ENCODE measurements around the gene CRIM1.

CRIM1 gene

DNA sequence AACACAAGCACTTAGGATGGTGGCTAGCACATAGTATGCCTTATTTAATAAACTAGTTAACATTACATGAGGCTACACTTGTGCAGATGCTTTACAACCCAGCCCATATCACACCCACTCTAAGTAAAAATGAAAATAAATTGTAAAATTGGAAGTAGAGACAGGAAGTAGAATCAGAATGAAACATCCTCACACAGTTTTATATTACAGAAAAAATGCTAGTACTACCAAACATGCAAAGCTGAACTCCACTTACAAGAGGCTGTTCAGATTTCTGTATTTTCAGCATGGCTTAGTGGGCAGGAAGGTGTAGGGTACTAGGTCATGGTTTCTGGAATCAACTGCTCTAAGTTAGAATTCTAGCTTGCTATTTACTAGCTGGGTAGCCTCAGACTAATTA is 18.2 kb upstream of the CRIM1 start:
- DNase-seq (ENCODE audit: low spot score) = no peak
- H3K27ac ChIP-seq = no peak overlapping the region
- TF ChIP-seq, protein P1, sequence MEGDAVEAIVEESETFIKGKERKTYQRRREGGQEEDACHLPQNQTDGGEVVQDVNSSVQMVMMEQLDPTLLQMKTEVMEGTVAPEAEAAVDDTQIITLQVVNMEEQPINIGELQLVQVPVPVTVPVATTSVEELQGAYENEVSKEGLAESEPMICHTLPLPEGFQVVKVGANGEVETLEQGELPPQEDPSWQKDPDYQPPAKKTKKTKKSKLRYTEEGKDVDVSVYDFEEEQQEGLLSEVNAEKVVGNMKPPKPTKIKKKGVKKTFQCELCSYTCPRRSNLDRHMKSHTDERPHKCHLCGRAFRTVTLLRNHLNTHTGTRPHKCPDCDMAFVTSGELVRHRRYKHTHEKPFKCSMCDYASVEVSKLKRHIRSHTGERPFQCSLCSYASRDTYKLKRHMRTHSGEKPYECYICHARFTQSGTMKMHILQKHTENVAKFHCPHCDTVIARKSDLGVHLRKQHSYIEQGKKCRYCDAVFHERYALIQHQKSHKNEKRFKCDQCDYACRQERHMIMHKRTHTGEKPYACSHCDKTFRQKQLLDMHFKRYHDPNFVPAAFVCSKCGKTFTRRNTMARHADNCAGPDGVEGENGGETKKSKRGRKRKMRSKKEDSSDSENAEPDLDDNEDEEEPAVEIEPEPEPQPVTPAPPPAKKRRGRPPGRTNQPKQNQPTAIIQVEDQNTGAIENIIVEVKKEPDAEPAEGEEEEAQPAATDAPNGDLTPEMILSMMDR (conservative IDR thresholded peaks at IDR 0.05; ENCODE audit: low read depth) = no peak
- ChIA-PET POLR2A (ENCODE audit: low non-redundant PET) (no interaction called here), CTCF (interaction anchor here (0.5 kb wide), 1 partner anchor 159 kb away, joined by 3 read pairs; no protein-coding TSS in a partner anchor)

DNA sequence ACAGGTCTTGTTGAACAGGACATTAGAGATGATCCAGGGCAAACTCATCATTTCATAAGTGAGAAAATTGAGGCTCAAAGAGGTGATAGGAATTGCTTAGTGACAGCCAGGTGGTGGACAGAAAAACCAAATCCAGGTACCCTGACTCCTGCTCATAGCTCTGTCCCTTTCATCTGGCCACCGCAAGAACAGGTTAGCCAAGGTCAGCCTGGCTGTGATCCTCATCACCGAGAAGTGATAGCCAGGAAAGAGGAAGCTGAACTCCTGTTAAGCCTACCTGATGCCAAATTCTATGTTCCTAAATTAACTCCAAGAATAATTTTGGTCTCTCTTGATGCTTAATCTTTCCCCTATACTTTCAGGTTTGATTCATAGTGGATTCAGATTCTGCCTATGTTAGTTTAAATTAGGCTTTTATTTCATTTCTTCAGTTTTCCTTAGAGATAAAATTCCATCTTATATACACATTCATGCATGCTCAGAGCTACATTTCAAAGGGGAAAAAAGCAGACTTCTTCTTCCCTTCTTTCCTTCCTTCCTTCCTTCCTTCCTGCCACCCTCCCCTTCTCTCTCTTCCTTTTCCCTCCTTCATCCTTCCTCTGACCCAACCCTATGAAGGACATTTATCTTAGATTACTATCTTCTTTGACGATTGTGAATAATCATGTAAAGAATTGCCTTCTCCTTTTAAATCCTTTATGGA is 17.3 kb upstream of the CRIM1 start:
- CTCF ChIA-PET = no interaction called here
- POLR2A ChIA-PET (ENCODE audit: low non-redundant PET) = no interaction called here

DNA sequence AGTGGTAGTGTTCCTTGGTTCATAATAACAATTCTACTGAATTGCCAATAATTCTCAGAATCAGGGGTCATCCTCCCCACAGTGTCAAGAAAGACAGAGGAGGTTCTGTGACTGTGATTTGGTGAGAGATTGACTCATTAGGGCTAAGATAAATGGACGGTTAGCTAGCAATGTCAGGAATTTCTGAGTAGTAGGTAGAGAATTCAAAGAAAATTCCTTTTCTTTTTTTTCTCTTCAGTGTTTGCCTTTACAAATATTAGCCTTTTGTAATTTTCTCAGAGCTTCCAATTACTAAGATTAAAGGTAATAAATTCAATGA is 16.8 kb upstream of the CRIM1 start:
- POLR2A ChIA-PET (ENCODE audit: low non-redundant PET) = no interaction called here

More for the DNA sequence above, 17.3 kb upstream of the CRIM1 start:
- H3K27ac ChIP-seq = no peak overlapping the region
- no peak for DNase-seq (ENCODE audit: low spot score)
- TF ChIP-seq, protein P1 (conservative IDR thresholded peaks at IDR 0.05; ENCODE audit: low read depth) = no peak

DNA sequence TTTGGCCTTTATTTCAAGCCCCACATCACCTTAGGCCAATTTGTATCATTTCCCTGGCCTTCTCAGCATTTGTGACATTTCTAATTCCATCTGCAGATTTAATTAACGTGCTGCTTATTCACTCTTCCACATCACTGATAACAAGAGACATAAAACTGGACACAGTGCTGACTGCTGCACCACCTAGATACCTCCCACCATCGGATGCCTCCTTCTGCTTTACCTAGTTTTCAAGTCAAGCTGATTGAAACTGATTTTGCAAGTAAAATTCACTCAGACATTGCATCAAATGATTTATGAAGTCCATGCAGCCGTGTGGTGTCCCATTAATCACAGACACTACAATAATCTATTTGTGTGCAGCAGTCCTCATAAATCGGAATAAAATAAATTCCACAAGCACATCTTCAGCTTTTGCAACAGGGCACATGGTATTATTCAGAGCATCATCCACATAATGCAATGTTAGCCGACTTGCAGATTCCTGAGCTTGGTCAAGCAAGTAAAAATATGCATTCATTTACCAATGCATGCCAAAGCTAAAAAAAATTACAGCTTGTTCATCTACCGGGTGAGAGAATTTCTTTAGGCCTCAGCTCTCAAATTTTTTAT is 15.9 kb upstream of the CRIM1 start:
- H3K27ac ChIP-seq = no peak overlapping the region
- TF ChIP-seq, protein P1 (conservative IDR thresholded peaks at IDR 0.05; ENCODE audit: low read depth) = no peak
- ChIA-PET POLR2A (ENCODE audit: low non-redundant PET) (no interaction called here), CTCF (interaction anchor here (0.6 kb wide), 1 partner anchor 503 kb away, joined by 3 read pairs; no protein-coding TSS in a partner anchor)
- DNase-seq (ENCODE audit: low spot score) = no peak

More for the DNA sequence above, 16.8 kb upstream of the CRIM1 start:
- peak; percentile 60 for DNase-seq (ENCODE audit: low spot score)
- TF ChIP-seq, protein P1 (conservative IDR thresholded peaks at IDR 0.05; ENCODE audit: low read depth) = no peak
- no peak overlapping the region for H3K27ac ChIP-seq
- CTCF ChIA-PET = interaction anchor here (0.6 kb wide), 1 partner anchor 14 kb away, joined by 3 read pairs; no protein-coding TSS in a partner anchor

DNA sequence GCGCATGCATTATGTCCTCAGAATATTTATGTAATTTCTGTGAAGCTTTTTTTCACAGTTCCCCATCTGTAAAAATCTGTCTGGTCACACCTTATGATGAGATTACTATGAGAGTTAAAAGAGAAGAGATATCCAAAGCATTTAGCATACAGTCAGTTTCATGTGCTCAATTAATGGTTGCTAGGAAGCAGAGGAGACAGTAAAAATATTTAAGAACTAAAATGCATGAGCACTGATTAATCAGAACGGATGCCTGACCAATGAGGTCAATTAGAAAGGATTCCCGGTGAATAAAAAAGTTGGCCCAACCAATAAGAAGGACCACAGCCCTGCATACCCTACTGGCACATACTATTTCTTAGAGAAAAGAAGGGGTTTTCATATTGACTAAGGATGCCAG is 12.0 kb upstream of the CRIM1 start:
- CTCF ChIA-PET = no interaction called here
- POLR2A ChIA-PET (ENCODE audit: low non-redundant PET) = no interaction called here
- TF ChIP-seq, protein P1 (conservative IDR thresholded peaks at IDR 0.05; ENCODE audit: low read depth) = no peak
- DNase-seq (ENCODE audit: low spot score) = no peak
- H3K27ac ChIP-seq = no peak overlapping the region

DNA sequence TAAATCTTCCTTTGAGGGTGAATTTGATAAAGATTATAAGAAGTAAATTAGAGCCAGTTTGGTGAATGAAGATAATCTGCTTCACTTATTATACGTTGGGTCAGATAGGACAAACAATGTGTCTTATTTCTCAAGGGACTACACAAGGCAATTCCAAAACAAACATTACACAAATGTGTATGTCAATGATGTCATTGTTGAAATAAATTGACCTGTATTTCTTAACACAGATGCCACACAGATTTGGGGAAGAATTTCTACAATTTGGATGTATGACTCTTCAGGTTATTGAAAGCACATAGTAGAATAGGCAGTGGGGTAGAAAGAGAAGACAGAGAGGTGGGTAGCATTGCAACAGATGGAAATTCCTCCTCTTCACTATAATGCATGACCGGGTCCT is 6.9 kb upstream of the CRIM1 start:
- TF ChIP-seq, protein P1 (conservative IDR thresholded peaks at IDR 0.05; ENCODE audit: low read depth) = no peak
- H3K27ac ChIP-seq = no peak overlapping the region
- CTCF ChIA-PET = no interaction called here
- POLR2A ChIA-PET (ENCODE audit: low non-redundant PET) = no interaction called here
- no peak for DNase-seq (ENCODE audit: low spot score)

Measured in RWPE1 (cell line).